Measurements from ENCODE around the gene MAT2A. TPM values are rescaled to one million over a fixed set of nuclear protein-coding genes. Genes with fewer than 3 reads are reported as not detected.

Gene MAT2A
- total and polyA plus RNA-seq, 10 of the 15 experiments (the other 5 are each of a cell fraction or from before 2014, with no cell fraction given) = 97.6 to 408 (median 290) TPM

- peak overlapping the region; percentile 82 for H3K9ac ChIP-seq (ENCODE audit: control insufficient read depth, insufficient read depth, low read length)
- 18% methylated on average over 19 of the region's 19 CpGs for WGBS (ENCODE audit: insufficient coverage, insufficient replicate concordance, low lambda C conversion rate, missing lambda C conversion rate)
- H3K4me2 ChIP-seq (ENCODE audit: control insufficient read depth, insufficient read depth) = peak overlapping the region; percentile 85
- peak overlapping the region; percentile 77 for H3K27ac ChIP-seq (ENCODE audit: control insufficient read depth, insufficient read depth)
- peaks cover 26% of the 10 kb centered on the region for H3K79me2 ChIP-seq (ENCODE audit: control insufficient read depth, insufficient read depth, low read length)
- peaks cover 0 to 6% of the 10 kb centered on the region in 2 experiments; a peak in 2 of 4 replicates for H3K36me3 ChIP-seq (ENCODE audit: control insufficient read depth in 2 of 2, insufficient read depth in 2 of 2, low read length in 1 of 2)
- intact Hi-C loops (cut with micrococcal nuclease; ENCODE audit: unreplicated experiment) = no loop called here
- ChIA-PET RAD21 (ENCODE audit: unreplicated experiment) (interaction anchor here (0.7 to 1.8 kb wide), 8 partner anchors 9 to 224 kb away, joined by 3 to 9 read pairs (median 4); partner anchors contain the start of genes ELMOD3, GGCX, RETSAT and RNF181), POLR2A (interaction anchor here (0.6 to 4.6 kb wide), 10 partner anchors 9 to 224 kb away, joined by 3 to 57 read pairs (median 4); partner anchors contain the start of genes C2orf68, ELMOD3, RETSAT and RNF181), CTCF (interaction anchor here (0.7 to 1.9 kb wide), 8 partner anchors 9 to 159 kb away, joined by 3 to 6 read pairs (median 4); partner anchors contain the start of gene RNF181), SMC1A (ENCODE audit: uncharacterized antibody, unreplicated experiment) (interaction anchor here (0.6 to 4.4 kb wide), 16 partner anchors 7 to 260 kb away, joined by 3 to 20 read pairs (median 5); partner anchors contain the start of genes MAT2A and RNF181)
- peak overlapping the region; percentile 61 for H2AFZ ChIP-seq (ENCODE audit: control insufficient read depth, low read depth, low read length)
- H3K9me3 ChIP-seq (replicated peaks; ENCODE audit: control insufficient read depth, insufficient read depth, low read length) = no peaks in the 10 kb centered on the region
- peak; percentile 7 for FAIRE-seq
- ATAC-seq = peak; percentile 74
- no TSS peak for BruUV-seq (replicated peaks)
- no peaks in the 10 kb centered on the region for H4K20me1 ChIP-seq (ENCODE audit: control insufficient read depth, insufficient read depth)
- peaks cover 14% of the 10 kb centered on the region for H3K4me1 ChIP-seq (ENCODE audit: control insufficient read depth, insufficient read depth, low read length)
- H3K27me3 ChIP-seq (replicated peaks in 1 of 2; ENCODE audit: control insufficient read depth in 2 of 2, insufficient read depth in 2 of 2, low read length in 1 of 2) = no peaks in the 10 kb centered on the region
- H3K4me3 ChIP-seq = peak overlapping the region; percentile 77
- in situ Hi-C loops (cut with MboI) = no loop called here
- DNase-seq (ENCODE audit: low read depth, low spot score) = no peak
- peak; percentile 88 to 93 for TF ChIP-seq BHLHE40 (IDR thresholded peaks at IDR 0.05; ENCODE audit: borderline replicate concordance in 1 of 2, low read depth in 2 of 2, low read length in 1 of 2)
- peak; percentile 70; the same call in 1 of the 2 replicates for TF ChIP-seq SPI1 (IDR thresholded peaks at IDR 0.05; ENCODE audit: borderline replicate concordance, insufficient read depth, low read depth, low read length)
- TF ChIP-seq DPF2 (IDR thresholded peaks at IDR 0.05) = 0 out of 2 replicates have a peak, but pooled peaks have one; percentile 15
- TF ChIP-seq IKZF2 (IDR thresholded peaks at IDR 0.05) = 0 out of 4 replicates have a peak, but pooled peaks of 1 of the 2 experiments have one; percentile 12
- TF ChIP-seq, protein P1, sequence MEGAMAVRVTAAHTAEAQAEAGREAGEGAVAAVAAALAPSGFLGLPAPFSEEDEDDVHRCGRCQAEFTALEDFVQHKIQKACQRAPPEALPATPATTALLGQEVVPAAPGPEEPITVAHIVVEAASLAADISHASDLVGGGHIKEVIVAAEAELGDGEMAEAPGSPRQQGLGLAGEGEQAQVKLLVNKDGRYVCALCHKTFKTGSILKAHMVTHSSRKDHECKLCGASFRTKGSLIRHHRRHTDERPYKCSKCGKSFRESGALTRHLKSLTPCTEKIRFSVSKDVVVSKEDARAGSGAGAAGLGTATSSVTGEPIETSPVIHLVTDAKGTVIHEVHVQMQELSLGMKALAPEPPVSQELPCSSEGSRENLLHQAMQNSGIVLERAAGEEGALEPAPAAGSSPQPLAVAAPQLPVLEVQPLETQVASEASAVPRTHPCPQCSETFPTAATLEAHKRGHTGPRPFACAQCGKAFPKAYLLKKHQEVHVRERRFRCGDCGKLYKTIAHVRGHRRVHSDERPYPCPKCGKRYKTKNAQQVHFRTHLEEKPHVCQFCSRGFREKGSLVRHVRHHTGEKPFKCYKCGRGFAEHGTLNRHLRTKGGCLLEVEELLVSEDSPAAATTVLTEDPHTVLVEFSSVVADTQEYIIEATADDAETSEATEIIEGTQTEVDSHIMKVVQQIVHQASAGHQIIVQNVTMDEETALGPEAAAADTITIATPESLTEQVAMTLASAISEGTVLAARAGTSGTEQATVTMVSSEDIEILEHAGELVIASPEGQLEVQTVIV (IDR thresholded peaks at IDR 0.05; ENCODE audit: borderline replicate concordance, partially characterized antibody) = no peak
- TF ChIP-seq NKRF (conservative IDR thresholded peaks at IDR 0.05) = peak; percentile 36; the same call in 1 of the 2 replicates
- 0 out of 2 replicates have a peak, but pooled peaks have one; percentile 10 for TF ChIP-seq YY1 (IDR thresholded peaks at IDR 0.05; ENCODE audit: low read depth, low read length)
- peak; percentile 42; the same call in 1 of the 2 replicates for TF ChIP-seq POLR2A (IDR thresholded peaks at IDR 0.05; ENCODE audit: low read depth, low read length)
- no peak for TF ChIP-seq MYB (IDR thresholded peaks at IDR 0.05; ENCODE audit: borderline replicate concordance, low read depth, low read length)
- TF ChIP-seq, protein P2, sequence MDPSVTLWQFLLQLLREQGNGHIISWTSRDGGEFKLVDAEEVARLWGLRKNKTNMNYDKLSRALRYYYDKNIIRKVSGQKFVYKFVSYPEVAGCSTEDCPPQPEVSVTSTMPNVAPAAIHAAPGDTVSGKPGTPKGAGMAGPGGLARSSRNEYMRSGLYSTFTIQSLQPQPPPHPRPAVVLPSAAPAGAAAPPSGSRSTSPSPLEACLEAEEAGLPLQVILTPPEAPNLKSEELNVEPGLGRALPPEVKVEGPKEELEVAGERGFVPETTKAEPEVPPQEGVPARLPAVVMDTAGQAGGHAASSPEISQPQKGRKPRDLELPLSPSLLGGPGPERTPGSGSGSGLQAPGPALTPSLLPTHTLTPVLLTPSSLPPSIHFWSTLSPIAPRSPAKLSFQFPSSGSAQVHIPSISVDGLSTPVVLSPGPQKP (IDR thresholded peaks at IDR 0.05; ENCODE audit: low read depth, low read length) = no peak
- TF ChIP-seq NFYB (IDR thresholded peaks at IDR 0.05; ENCODE audit: insufficient read depth, low read depth, low read length) = no peak
- peak; percentile 80 for TF ChIP-seq MXI1 (IDR thresholded peaks at IDR 0.05; ENCODE audit: low read depth, low read length)
These were observed 39.5 kb downstream of the MAT2A start for GRCh38 chr2:85578243-85579180.
